K562 (cell line): ENCODE results near the gene PRRX1. TPM values are rescaled to one million over a fixed set of nuclear protein-coding genes. Genes with fewer than 3 reads are reported as not detected.

Experiments used
- ATAC-seq: fragments of 200-7000 bp; cut with Tn5 transposase; 3 replicates; pipeline ENCODE4 v1.9.1; 2020; ENCODE audit warnings: moderate library complexity
- BruUV-seq: library from RNA; stranded (reverse); fragments of 400-500 nt; replicated peaks from 2 replicates; lab custom pipeline; 2021; lab: Mats Ljungman, UMichigan
- CTCF ChIA-PET: fragments of 300-600 bp; formaldehyde crosslinking; extraction: SDS; loops from one replicate; lab custom pipeline; 2021; ENCODE audit warnings: low intra/inter-chr PET ratio; lab: Yijun Ruan, JAX
- POLR2A ChIA-PET: fragments of 300-600, 350-650 bp; sonication (Branson Sonifier 250); formaldehyde crosslinking; extraction: SDS; loops from one replicate; lab custom pipeline; 2021; ENCODE audit warnings: antibody characterized with exemption, inconsistent platforms; lab: Yijun Ruan, JAX
- DNase-seq, 4 experiments: peaks; one replicate each; pipeline versions ENCODE4 v3.0.0 to v3.0.0-alpha.2; 2011 to 2018; ENCODE audit warnings: low spot score in 3 of 4, mixed read lengths in 3 of 4; ENCODE audit errors: extremely low read depth in 1 of 4
- FAIRE-seq: peaks from 2 replicates; lab custom pipeline; 2011; peaks lifted over from hg19 to GRCh38; lab: Jason Lieb, UNC
- H2AFZ ChIP-seq: 2 replicates; pipeline ENCODE4 v1.6.0; 2011; ENCODE audit warnings: low read depth, low read length, control low read depth, inconsistent platforms
- H3K27ac ChIP-seq: fragments of 200-600 bp; 3 replicates; pipeline ENCODE4 v1.8.0; 2011; ENCODE audit warnings: low read depth, mild to moderate bottlenecking, control low read depth, inconsistent platforms, low read length, moderate library complexity, mixed read lengths; ENCODE audit errors: extremely low read depth
- H3K27me3 ChIP-seq, 2 experiments: fragments of 300-600 bp in 1 of 2; 2 replicates in 1 of 2; 3 replicates in 1 of 2; pipeline versions ENCODE4 v1.6.0 to v1.8.0; 2011; ENCODE audit warnings: inconsistent platforms in 2 of 2, low read length in 2 of 2, mild to moderate bottlenecking in 1 of 2, mixed read lengths in 1 of 2, moderate library complexity in 1 of 2; ENCODE audit not compliant: control insufficient read depth in 2 of 2, insufficient read depth in 2 of 2
- H3K36me3 ChIP-seq: fragments of 300-600 bp; 3 replicates; pipeline ENCODE4 v1.8.0; 2011; ENCODE audit warnings: mild to moderate bottlenecking, low read length, inconsistent platforms; ENCODE audit not compliant: control insufficient read depth, insufficient read depth
- H3K4me1 ChIP-seq, 2 experiments: fragments of 200-600 bp in 1 of 2; replicated peaks in 1 of 2; 2 replicates in 1 of 2; 3 replicates in 1 of 2; pipeline versions ENCODE4 v1.5.1 to v1.8.0; 2011; ENCODE audit warnings: inconsistent platforms in 2 of 2, low read length in 2 of 2, mild to moderate bottlenecking in 1 of 2, mixed read lengths in 1 of 2, moderate library complexity in 1 of 2; ENCODE audit not compliant: control insufficient read depth in 2 of 2, insufficient read depth in 2 of 2
- H3K4me2 ChIP-seq: 2 replicates; pipeline ENCODE4 v1.6.1; 2011; ENCODE audit warnings: low read length, control low read depth, inconsistent platforms, mixed read lengths; ENCODE audit not compliant: insufficient read depth
- H3K4me3 ChIP-seq: fragments of 200-600 bp; sonication (generic), shearing (Covaris generic); 2 replicates; pipeline ENCODE4 v1.5.1; 2016; ENCODE audit warnings: control low read depth, inconsistent platforms
- H3K79me2 ChIP-seq: fragments of 200-600 bp; 3 replicates; pipeline ENCODE4 v1.8.0; 2011; ENCODE audit warnings: low read length, inconsistent platforms; ENCODE audit not compliant: control insufficient read depth, insufficient read depth
- H3K9ac ChIP-seq, 2 experiments: 2 replicates each; pipeline versions ENCODE4 v1.6.0 to v1.6.1; 2011; ENCODE audit warnings: low read depth in 2 of 2, low read length in 2 of 2, control low read depth in 1 of 2, inconsistent platforms in 1 of 2, mild to moderate bottlenecking in 1 of 2, mixed read lengths in 1 of 2; ENCODE audit not compliant: insufficient read depth in 1 of 2
- H3K9me1 ChIP-seq: one replicate; pipeline ENCODE4 v1.6.0; 2011; ENCODE audit warnings: inconsistent platforms, mild to moderate bottlenecking, low read length, moderate library complexity; ENCODE audit not compliant: control insufficient read depth, insufficient read depth
- H3K9me3 ChIP-seq: replicated peaks from 2 replicates; pipeline ENCODE4 v1.5.1; 2011; ENCODE audit warnings: low read depth, low read length, inconsistent platforms; ENCODE audit not compliant: control insufficient read depth, insufficient read depth
- H4K20me1 ChIP-seq: replicated peaks from 2 replicates; pipeline ENCODE4 v1.6.1; 2011; ENCODE audit warnings: low read length, inconsistent platforms, mixed read lengths; ENCODE audit not compliant: control insufficient read depth, insufficient read depth
- POLR2A ChIP-seq: fragments of 450-650 bp; conservative IDR thresholded peaks from 2 replicates; pipeline ENCODE4 v1.6.1; 2016
- SLC30A9 ChIP-seq: fragments of 250-450 bp; sonication (Bioruptor Pico); IDR thresholded peaks from 2 replicates; pipeline ENCODE4 v1.8.0; 2022; ENCODE audit warnings: mild to moderate bottlenecking, moderate library complexity
- WGBS: fragments of 100-300 bp; shearing (Covaris generic); methylation state at CpG from one replicate; pipeline ENCODE4 v1.1.6; 2016; ENCODE audit warnings: low coverage, mixed read lengths; ENCODE audit not compliant: insufficient coverage; ENCODE audit errors: missing lambda C conversion rate; 5-methylcytosine and 5-hydroxymethylcytosine counted together
- in situ Hi-C: fragments of 300-500 bp; cut with MboI; formaldehyde crosslinking; loops from 4 replicates; pipeline ENCODE4 v1.15.0; 2018; ENCODE audit warnings: inconsistent platforms, mixed read lengths
- intact Hi-C: fragments of 100-400 bp; cut with micrococcal nuclease; formaldehyde crosslinking; loops from 2 replicates; pipeline ENCODE4 v1.14.2; 2022
- polyA plus RNA-seq, 8 experiments: library from polyadenylated mRNA; depleted of rRNA in 4 of 8; stranded (reverse) in 5 of 8; unstranded in 3 of 8; fragments of >200 nt; fragmentation: Nextera tagmentation in 2 of 8; fragmentation: Illumina TruSeq in 1 of 8; extraction: Ambion mirVana in 2 of 8; extraction: Trizol in 1 of 8; gene quantifications; 2 replicates each; pipeline versions ENCODE4 v1.2.1 to v1.2.3, GENCODE V29; 2011 to 2014; ENCODE audit warnings: inconsistent platforms in 1 of 8, missing spikeins in 1 of 8
- total RNA-seq, 7 experiments: library from RNA; depleted of rRNA in 6 of 7; stranded (reverse); fragments of >200 nt in 6 of 7; fragmentation: Illumina TruSeq in 2 of 7; extraction: Trizol in 2 of 7; gene quantifications; 2 replicates each; pipeline versions ENCODE4 v1.2.1 to v1.2.3, GENCODE V29; 2011 to 2021; ENCODE audit warnings: low replicate concordance in 1 of 7
- TF ChIP-seq, protein P1 (sequence below): fragments of 200-800 bp; sonication (Bioruptor generic); IDR thresholded peaks from 2 replicates; pipeline ENCODE4 v1.6.1; 2016; ENCODE audit warnings: missing genetic modification characterization, missing compliant biosample characterization

The PRRX1 gene
- total and polyA plus RNA-seq, 9 of the 15 experiments (the other 6 are each of a cell fraction or from before 2014, with no cell fraction given), result not detected

DNA sequence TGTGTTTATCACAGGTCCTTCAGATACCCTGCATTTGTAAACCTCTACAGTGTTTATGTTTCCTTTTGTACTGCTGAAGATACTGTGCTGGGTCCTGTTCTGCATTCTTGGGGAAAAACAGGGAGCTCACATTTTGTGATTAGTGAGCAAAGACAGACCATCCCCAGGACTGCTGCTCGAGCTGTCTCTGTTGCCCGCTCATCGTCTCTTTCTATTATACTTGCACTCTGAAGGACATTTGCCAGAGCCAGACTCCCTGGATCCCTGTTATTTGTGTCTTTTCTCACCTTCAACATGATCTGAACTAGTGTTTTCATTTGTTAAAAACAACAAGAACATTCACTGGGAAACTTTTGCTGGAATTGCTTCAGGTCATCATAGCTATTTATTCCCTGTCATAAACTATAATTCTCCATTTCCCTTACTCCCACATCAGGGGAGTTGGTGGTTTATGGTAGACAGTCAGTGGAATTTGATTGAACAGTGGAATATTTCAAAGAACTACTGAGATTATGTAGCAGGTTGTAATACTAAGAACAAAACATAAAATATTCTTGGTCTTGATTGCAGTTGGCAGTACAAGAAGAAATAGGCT is 53.0 kb downstream of the PRRX1 start:
- WGBS, result 2% methylated on average over 3 of the region's 3 CpGs
- H3K27me3 ChIP-seq, result no peaks in the 10 kb centered on the region
- BruUV-seq, result no TSS peak
- no peak overlapping the region for H3K27ac ChIP-seq
- ATAC-seq (no peak), FAIRE-seq (no peak), DNase-seq (no peak)
- H3K4me2 ChIP-seq, result no peak overlapping the region
- intact Hi-C loops, result no loop called here
- no peak overlapping the region for H3K9ac ChIP-seq
- no peak overlapping the region for H2AFZ ChIP-seq
- no peaks in the 10 kb centered on the region for H4K20me1 ChIP-seq
- in situ Hi-C loops, result no loop called here
- no peaks in the 10 kb centered on the region for H3K9me1 ChIP-seq
- H3K4me1 ChIP-seq, result no peaks in the 10 kb centered on the region
- no peaks in the 10 kb centered on the region for H3K9me3 ChIP-seq
- ChIA-PET POLR2A (no interaction called here), CTCF (no interaction called here)
- H3K36me3 ChIP-seq, result no peaks in the 10 kb centered on the region
- TF ChIP-seq POLR2A, result no peak
- TF ChIP-seq, protein P1, sequence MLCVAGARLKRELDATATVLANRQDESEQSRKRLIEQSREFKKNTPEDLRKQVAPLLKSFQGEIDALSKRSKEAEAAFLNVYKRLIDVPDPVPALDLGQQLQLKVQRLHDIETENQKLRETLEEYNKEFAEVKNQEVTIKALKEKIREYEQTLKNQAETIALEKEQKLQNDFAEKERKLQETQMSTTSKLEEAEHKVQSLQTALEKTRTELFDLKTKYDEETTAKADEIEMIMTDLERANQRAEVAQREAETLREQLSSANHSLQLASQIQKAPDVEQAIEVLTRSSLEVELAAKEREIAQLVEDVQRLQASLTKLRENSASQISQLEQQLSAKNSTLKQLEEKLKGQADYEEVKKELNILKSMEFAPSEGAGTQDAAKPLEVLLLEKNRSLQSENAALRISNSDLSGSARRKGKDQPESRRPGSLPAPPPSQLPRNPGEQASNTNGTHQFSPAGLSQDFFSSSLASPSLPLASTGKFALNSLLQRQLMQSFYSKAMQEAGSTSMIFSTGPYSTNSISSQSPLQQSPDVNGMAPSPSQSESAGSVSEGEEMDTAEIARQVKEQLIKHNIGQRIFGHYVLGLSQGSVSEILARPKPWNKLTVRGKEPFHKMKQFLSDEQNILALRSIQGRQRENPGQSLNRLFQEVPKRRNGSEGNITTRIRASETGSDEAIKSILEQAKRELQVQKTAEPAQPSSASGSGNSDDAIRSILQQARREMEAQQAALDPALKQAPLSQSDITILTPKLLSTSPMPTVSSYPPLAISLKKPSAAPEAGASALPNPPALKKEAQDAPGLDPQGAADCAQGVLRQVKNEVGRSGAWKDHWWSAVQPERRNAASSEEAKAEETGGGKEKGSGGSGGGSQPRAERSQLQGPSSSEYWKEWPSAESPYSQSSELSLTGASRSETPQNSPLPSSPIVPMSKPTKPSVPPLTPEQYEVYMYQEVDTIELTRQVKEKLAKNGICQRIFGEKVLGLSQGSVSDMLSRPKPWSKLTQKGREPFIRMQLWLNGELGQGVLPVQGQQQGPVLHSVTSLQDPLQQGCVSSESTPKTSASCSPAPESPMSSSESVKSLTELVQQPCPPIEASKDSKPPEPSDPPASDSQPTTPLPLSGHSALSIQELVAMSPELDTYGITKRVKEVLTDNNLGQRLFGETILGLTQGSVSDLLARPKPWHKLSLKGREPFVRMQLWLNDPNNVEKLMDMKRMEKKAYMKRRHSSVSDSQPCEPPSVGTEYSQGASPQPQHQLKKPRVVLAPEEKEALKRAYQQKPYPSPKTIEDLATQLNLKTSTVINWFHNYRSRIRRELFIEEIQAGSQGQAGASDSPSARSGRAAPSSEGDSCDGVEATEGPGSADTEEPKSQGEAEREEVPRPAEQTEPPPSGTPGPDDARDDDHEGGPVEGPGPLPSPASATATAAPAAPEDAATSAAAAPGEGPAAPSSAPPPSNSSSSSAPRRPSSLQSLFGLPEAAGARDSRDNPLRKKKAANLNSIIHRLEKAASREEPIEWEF (CRISPR knock-in tag), result no peak
- TF ChIP-seq SLC30A9 (CRISPR knock-in tag), result no peak
- H3K79me2 ChIP-seq, result no peaks in the 10 kb centered on the region
- no peak overlapping the region for H3K4me3 ChIP-seq
